Progenitor cell of endocrine pancreas (in vitro differentiated cells): Measurements from ENCODE around the gene OBSL1. TPM values are rescaled to one million over a fixed set of nuclear protein-coding genes. Genes with fewer than 3 reads are reported as not detected.

ENCODE experiments used
- DNase-seq: peaks from one replicate; pipeline ENCODE4 v3.0.0; 2021; ENCODE audit warnings: low spot score; ENCODE audit not compliant: unreplicated experiment
- H3K27ac Mint-ChIP-seq: 2 replicates; pipeline ENCODE4 v1.8.0; 2021; ENCODE audit warnings: mild to moderate bottlenecking, moderate library complexity, mixed read lengths
- H3K27me3 Mint-ChIP-seq: 2 replicates; pipeline ENCODE4 v1.8.0; 2021; ENCODE audit warnings: mixed read lengths
- H3K36me3 Mint-ChIP-seq: 2 replicates; pipeline ENCODE4 v1.8.0; 2022; ENCODE audit warnings: mixed read lengths; ENCODE audit not compliant: insufficient read depth
- H3K4me1 Mint-ChIP-seq: 2 replicates; pipeline ENCODE4 v1.8.0; 2021; ENCODE audit warnings: low read depth, mixed read lengths
- H3K4me3 Mint-ChIP-seq: 2 replicates; pipeline ENCODE4 v1.8.0; 2021; ENCODE audit warnings: low read depth, mild to moderate bottlenecking, moderate library complexity, mixed read lengths
- H3K9me3 Mint-ChIP-seq: 2 replicates; pipeline ENCODE4 v1.8.0; 2021; ENCODE audit warnings: low read depth, mixed read lengths
- CTCF ChIP-seq: fragments of 200-600 bp; sonication (generic); IDR thresholded peaks from one replicate; pipeline ENCODE4 v1.5.0; 2021; ENCODE audit warnings: antibody characterized with exemption, mild to moderate bottlenecking; ENCODE audit not compliant: unreplicated experiment
- total RNA-seq: library from RNA; stranded (reverse); gene quantifications from 2 replicates; pipeline ENCODE4 v1.2.1, GENCODE V29; 2021

The OBSL1 gene
- total RNA-seq, 1 donor from 2014 or later, result 198 TPM

- Mint-ChIP-seq H3K4me3 (peak overlapping the region; percentile 88), H3K27ac (peak overlapping the region; percentile 84), H3K27me3 (peaks cover 19% of the 10 kb centered on the region), H3K36me3 (peaks cover 13% of the 10 kb centered on the region), H3K9me3 (no peaks in the 10 kb centered on the region), H3K4me1 (peaks cover 19% of the 10 kb centered on the region)
- peak; percentile 99 for TF ChIP-seq CTCF
- DNase-seq, result peak; percentile 90
These were observed 29.6 kb downstream of the OBSL1 start for GRCh38 chr2:219541611-219542180.

GRCh38 chr2:219540784-219541504, 30.4 kb downstream of the OBSL1 start:
- H3K27ac Mint-ChIP-seq, result no peak overlapping the region

GRCh38 chr2:219539926-219540678, 31.2 kb downstream of the OBSL1 start:
- Mint-ChIP-seq H3K9me3 (no peaks in the 10 kb centered on the region), H3K4me3 (no peak overlapping the region), H3K27ac (no peak overlapping the region), H3K4me1 (peaks cover 19% of the 10 kb centered on the region), H3K27me3 (peaks cover 11% of the 10 kb centered on the region), H3K36me3 (peaks cover 11% of the 10 kb centered on the region)
- no peak for DNase-seq
- TF ChIP-seq CTCF, result no peak

More at GRCh38 chr2:219540784-219541504, 30.4 kb downstream of the OBSL1 start:
- Mint-ChIP-seq H3K27me3 (peaks cover 13% of the 10 kb centered on the region), H3K36me3 (peaks cover 11% of the 10 kb centered on the region), H3K4me3 (no peak overlapping the region), H3K9me3 (no peaks in the 10 kb centered on the region), H3K4me1 (peaks cover 19% of the 10 kb centered on the region)
- no peak for TF ChIP-seq CTCF
- DNase-seq, result no peak

GRCh38 chr2:219538956-219539788, 32.2 kb downstream of the OBSL1 start:
- Mint-ChIP-seq H3K4me1 (peaks cover 12% of the 10 kb centered on the region), H3K27ac (no peak overlapping the region), H3K36me3 (peaks cover 11% of the 10 kb centered on the region), H3K9me3 (no peaks in the 10 kb centered on the region), H3K27me3 (peaks cover 3% of the 10 kb centered on the region), H3K4me3 (no peak overlapping the region)
- DNase-seq, result no peak
- no peak for TF ChIP-seq CTCF
